AG09309 (cell line): ENCODE data around the gene FDX1.

Experiments used
- DNase-seq: peaks from one replicate; pipeline ENCODE4 v3.0.0-alpha.2; 2010; ENCODE audit warnings: low read depth
- H3K4me3 ChIP-seq: 2 replicates; pipeline ENCODE4 v1.5.1; 2011; ENCODE audit warnings: mild to moderate bottlenecking, low read depth, low read length, moderate library complexity; ENCODE audit not compliant: control insufficient read depth
- TF ChIP-seq, protein P1 (sequence below): IDR thresholded peaks from 2 replicates; pipeline ENCODE4 v1.5.1; 2011; ENCODE audit warnings: mild to moderate bottlenecking, low read depth, low read length, inconsistent platforms; ENCODE audit not compliant: insufficient read depth, control insufficient read depth; ENCODE audit errors: missing control alignments

Gene FDX1

DNA sequence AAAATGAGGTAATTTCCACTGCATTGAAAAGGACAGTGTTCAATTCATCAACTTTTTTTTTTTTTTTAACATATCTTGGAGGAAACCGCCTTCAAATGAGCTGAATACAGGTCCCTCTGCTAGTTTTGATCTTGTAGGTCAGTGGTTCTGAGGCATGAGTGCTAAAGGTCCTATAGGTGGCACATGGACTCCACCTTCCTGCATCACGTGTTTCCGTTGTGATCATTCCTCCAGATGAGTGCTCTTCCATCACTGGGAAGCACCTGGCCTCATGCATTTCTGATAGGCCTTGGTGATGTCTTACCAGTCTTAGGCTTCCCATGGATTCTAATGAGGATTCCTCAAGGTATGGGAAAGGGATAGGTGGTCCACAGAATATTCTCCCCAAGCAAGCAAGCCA lies 37.8 kb downstream of the FDX1 start:
- H3K4me3 ChIP-seq: no peak overlapping the region
- no peak for DNase-seq
- TF ChIP-seq, protein P1, sequence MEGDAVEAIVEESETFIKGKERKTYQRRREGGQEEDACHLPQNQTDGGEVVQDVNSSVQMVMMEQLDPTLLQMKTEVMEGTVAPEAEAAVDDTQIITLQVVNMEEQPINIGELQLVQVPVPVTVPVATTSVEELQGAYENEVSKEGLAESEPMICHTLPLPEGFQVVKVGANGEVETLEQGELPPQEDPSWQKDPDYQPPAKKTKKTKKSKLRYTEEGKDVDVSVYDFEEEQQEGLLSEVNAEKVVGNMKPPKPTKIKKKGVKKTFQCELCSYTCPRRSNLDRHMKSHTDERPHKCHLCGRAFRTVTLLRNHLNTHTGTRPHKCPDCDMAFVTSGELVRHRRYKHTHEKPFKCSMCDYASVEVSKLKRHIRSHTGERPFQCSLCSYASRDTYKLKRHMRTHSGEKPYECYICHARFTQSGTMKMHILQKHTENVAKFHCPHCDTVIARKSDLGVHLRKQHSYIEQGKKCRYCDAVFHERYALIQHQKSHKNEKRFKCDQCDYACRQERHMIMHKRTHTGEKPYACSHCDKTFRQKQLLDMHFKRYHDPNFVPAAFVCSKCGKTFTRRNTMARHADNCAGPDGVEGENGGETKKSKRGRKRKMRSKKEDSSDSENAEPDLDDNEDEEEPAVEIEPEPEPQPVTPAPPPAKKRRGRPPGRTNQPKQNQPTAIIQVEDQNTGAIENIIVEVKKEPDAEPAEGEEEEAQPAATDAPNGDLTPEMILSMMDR: no peak

DNA sequence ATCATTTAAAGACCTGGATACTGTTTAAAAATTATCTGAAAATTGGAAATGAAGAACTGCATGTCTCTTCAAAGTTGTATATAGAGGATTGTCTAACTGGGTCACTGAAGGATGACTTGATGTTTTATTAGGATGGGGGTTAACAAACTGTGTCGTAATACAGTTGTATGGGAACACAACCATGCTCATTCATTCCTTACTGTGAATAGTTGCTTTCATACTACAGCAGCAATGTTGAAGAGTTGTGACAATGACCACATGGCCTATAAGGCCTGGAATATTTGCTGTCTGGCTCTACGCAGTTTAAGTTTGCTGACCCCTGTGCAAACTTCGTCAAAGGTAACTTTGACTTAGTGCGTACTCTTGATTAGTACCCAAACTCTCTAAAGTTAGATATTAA lies 38.4 kb downstream of the FDX1 start:
- DNase-seq: no peak
- TF ChIP-seq, protein P1: no peak
- no peak overlapping the region for H3K4me3 ChIP-seq

DNA sequence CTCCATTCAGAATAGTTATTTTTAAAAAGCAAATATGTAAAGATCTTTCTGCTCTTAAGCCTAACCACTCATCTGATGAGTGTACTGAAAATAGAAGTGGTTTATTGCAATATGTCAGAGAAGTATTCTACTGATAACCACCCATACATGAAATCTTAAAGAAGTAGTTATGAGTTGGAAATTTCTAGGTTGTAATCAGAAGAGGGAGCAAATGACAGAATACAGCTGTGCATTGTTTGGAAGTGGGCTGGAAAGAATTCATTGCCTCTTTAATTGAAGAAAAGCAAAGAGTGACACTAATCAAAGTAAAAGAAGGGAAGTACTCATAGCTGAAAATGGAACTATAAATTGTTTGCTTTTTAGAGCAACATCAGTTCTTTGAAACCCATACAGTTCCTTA lies 39.4 kb downstream of the FDX1 start:
- DNase-seq: no peak
- H3K4me3 ChIP-seq: no peak overlapping the region
- TF ChIP-seq, protein P1: no peak

DNA sequence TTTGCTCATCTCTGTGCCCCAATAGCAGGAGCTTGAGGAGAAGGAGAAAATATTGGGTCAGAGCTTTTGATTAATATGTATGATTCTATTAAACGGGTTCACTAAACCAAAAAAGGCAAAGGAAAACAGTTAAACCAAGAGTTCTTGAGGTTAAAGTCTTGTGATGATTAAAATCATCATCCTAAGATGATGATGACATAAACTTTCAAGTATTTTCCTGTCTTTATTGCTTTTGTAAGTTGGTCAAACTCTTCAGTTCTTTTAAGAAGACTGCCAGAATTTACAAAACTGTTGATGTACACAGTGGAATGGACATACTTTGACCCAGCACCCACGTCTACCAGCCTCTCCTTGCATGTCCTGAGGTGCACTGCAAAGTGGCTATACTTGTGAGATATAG lies 41.0 kb downstream of the FDX1 start:
- no peak overlapping the region for H3K4me3 ChIP-seq
- DNase-seq: no peak
- TF ChIP-seq, protein P1: no peak

DNA sequence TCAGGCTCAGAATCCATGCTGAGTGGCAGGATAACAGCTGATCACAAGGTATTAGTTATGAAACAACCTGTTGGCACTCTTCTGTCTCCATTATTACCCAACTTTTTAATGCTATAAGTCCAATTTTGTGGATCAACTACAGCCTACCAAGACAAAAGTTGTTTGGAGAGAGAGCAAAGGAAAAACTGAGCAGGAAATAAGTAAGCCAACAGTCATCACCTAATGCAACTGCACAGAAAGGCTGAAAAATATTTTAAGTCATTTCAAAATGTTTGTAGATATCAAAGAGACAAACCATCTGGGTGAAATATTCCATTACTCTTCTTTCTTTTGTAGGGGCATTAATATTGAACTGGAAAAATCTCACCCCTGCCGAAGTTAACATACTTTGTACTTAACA lies 41.6 kb downstream of the FDX1 start:
- no peak for DNase-seq
- TF ChIP-seq, protein P1: no peak
- no peak overlapping the region for H3K4me3 ChIP-seq

DNA sequence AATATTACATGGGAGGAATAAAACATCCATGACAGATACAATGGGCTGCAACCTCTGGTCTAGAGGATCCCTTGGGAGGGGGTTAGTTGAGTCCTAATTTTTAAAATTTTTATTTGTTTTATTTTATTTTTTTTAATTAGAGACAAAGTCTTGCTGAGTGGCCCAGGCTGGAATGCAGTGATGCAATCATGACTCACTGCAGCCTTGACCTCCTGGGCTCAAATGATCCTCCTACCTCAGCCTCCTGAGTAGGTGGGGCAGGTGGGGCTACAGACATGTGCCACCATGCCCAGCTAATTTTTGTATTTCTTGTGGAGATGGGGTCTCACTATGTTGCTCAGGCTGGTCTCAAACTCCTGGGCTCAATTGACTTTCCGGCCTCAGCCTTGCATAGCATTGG lies 43.1 kb downstream of the FDX1 start:
- no peak overlapping the region for H3K4me3 ChIP-seq
- DNase-seq: no peak
- TF ChIP-seq, protein P1: no peak

DNA sequence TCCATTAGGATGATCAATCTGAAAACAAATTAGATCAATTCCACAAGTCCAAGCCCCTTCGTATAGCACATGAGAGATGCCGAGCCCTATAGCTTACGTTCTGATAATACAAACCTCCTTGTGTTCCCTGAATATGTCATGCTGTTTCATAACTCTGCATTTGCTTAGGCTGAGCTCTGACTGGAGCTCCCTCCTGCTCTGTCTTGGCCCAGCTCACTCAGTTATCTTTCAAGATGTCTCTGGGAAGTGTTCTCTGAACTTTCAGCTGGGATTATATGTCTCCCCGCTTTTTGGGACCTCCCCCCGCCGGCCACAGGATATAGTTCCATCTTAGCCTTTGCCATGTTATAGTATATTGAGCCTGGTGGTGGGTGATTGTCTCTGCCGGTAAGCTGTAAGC lies 44.0 kb downstream of the FDX1 start:
- H3K4me3 ChIP-seq: no peak overlapping the region
- TF ChIP-seq, protein P1: no peak
- no peak for DNase-seq
